HAP-1 (cell line): ENCODE results near the gene P4HTM.

Experiments used
- DNase-seq, 2 experiments: peaks; one replicate each; pipeline ENCODE4 v3.0.0-alpha.2; 2016 to 2020; ENCODE audit warnings: low spot score in 2 of 2
- H3K27me3 ChIP-seq: fragments of 250-450 bp; sonication (Bioruptor Pico); 2 replicates; pipeline ENCODE4 v1.5.1; 2020; ENCODE audit warnings: low read depth, mild to moderate bottlenecking, moderate library complexity
- H3K36me3 ChIP-seq: fragments of 250-450 bp; sonication (Bioruptor Pico); replicated peaks from 2 replicates; pipeline ENCODE4 v1.5.1; 2020; ENCODE audit warnings: mild to moderate bottlenecking
- H3K4me1 ChIP-seq: fragments of 250-450 bp; sonication (Bioruptor Pico); 2 replicates; pipeline ENCODE4 v1.5.1; 2020; ENCODE audit warnings: mild to moderate bottlenecking
- H3K4me3 ChIP-seq: fragments of 250-450 bp; sonication (Bioruptor Pico); 2 replicates; pipeline ENCODE4 v1.5.1; 2020; ENCODE audit warnings: mild to moderate bottlenecking, moderate library complexity
- H3K9me3 ChIP-seq: fragments of 250-450 bp; sonication (Bioruptor Pico); 2 replicates; pipeline ENCODE4 v1.5.1; 2020; ENCODE audit warnings: mild to moderate bottlenecking, moderate library complexity
- in situ Hi-C: fragments of 300-500 bp; cut with MboI; formaldehyde crosslinking; loops from 3 replicates; pipeline ENCODE4 v1.14.3; 2020; ENCODE audit warnings: low sequenced_read_pairs, inconsistent platforms, mixed read lengths

P4HTM gene

GRCh38 chr3:48989796-48990635 is at the start of gene P4HTM:
P4HTM (plus strand) TSS chr3:48990241; CDS start chr3:48990257, 16 bp downstream.
- peak; percentile 67 to 87 for DNase-seq
- Histone ChIP-seq H3K4me3 (peak within 1 kb of the TSS; percentile 60), H3K9me3 (no peaks in the 10 kb centered on the region), H3K27me3 (no peaks in the 10 kb centered on the region), H3K4me1 (peaks cover 10% of the 10 kb centered on the region), H3K36me3 (peaks cover 16% of the 10 kb centered on the region)
- in situ Hi-C loops: loop anchor here (10.0 kb wide), 1 partner anchor 455 kb away; no protein-coding TSS in a partner anchor

GRCh38 chr3:48945432-48945831 is 44.6 kb upstream of the P4HTM start:
- Histone ChIP-seq H3K36me3 (peaks cover 2% of the 10 kb centered on the region), H3K4me1 (peaks cover 16% of the 10 kb centered on the region), H3K4me3 (no peak overlapping the region), H3K27me3 (no peaks in the 10 kb centered on the region), H3K9me3 (no peaks in the 10 kb centered on the region)
- no peak for DNase-seq
- in situ Hi-C loops: no loop called here

GRCh38 chr3:48945891-48946549 is 44.0 kb upstream of the P4HTM start:
- Histone ChIP-seq H3K36me3 (peaks cover 2% of the 10 kb centered on the region), H3K27me3 (no peaks in the 10 kb centered on the region), H3K4me1 (peaks cover 17% of the 10 kb centered on the region), H3K9me3 (no peaks in the 10 kb centered on the region), H3K4me3 (no peak overlapping the region)
- in situ Hi-C loops: no loop called here
- DNase-seq: no peak

- Histone ChIP-seq H3K27me3 (no peaks in the 10 kb centered on the region), H3K36me3 (peaks cover 6% of the 10 kb centered on the region), H3K9me3 (no peaks in the 10 kb centered on the region), H3K4me1 (peaks cover 17% of the 10 kb centered on the region), H3K4me3 (no peak overlapping the region)
- no peak for DNase-seq
- in situ Hi-C loops: no loop called here
Measured at GRCh38 chr3:48949376-48949717, 40.7 kb upstream of the P4HTM start.

- peaks cover 6% of the 10 kb centered on the region for H3K36me3 ChIP-seq
- H3K4me3 ChIP-seq: no peak overlapping the region
- H3K9me3 ChIP-seq: no peaks in the 10 kb centered on the region
- in situ Hi-C loops: no loop called here
- DNase-seq: peak in 1 of 2 experiments; percentile 60
- no peaks in the 10 kb centered on the region for H3K27me3 ChIP-seq
- H3K4me1 ChIP-seq: peaks cover 17% of the 10 kb centered on the region
Measured at GRCh38 chr3:48950051-48950450, 40.0 kb upstream of the P4HTM start.

GRCh38 chr3:48951764-48952163 is 38.3 kb upstream of the P4HTM start:
- Histone ChIP-seq H3K4me1 (peaks cover 17% of the 10 kb centered on the region), H3K36me3 (peaks cover 7% of the 10 kb centered on the region), H3K27me3 (no peaks in the 10 kb centered on the region), H3K4me3 (no peak overlapping the region), H3K9me3 (no peaks in the 10 kb centered on the region)
- no peak for DNase-seq
- in situ Hi-C loops: no loop called here

GRCh38 chr3:48952510-48953118 is 37.4 kb upstream of the P4HTM start:
- H3K9me3 ChIP-seq: no peaks in the 10 kb centered on the region
- H3K36me3 ChIP-seq: peaks cover 15% of the 10 kb centered on the region
- in situ Hi-C loops: no loop called here
- H3K4me3 ChIP-seq: no peak overlapping the region
- peak in 1 of 2 experiments; percentile 44 for DNase-seq
- no peaks in the 10 kb centered on the region for H3K27me3 ChIP-seq
- H3K4me1 ChIP-seq: peaks cover 17% of the 10 kb centered on the region

GRCh38 chr3:48957006-48957705 is 32.9 kb upstream of the P4HTM start:
- H3K9me3 ChIP-seq: no peaks in the 10 kb centered on the region
- in situ Hi-C loops: no loop called here
- no peak for DNase-seq
- H3K27me3 ChIP-seq: no peaks in the 10 kb centered on the region
- peaks cover 37% of the 10 kb centered on the region for H3K36me3 ChIP-seq
- no peaks in the 10 kb centered on the region for H3K4me1 ChIP-seq
- no peak overlapping the region for H3K4me3 ChIP-seq

- peaks cover 48% of the 10 kb centered on the region for H3K36me3 ChIP-seq
- DNase-seq: no peak
- H3K4me3 ChIP-seq: no peak overlapping the region
- no peaks in the 10 kb centered on the region; the same call in 1 of the 2 replicates for H3K4me1 ChIP-seq
- in situ Hi-C loops: no loop called here
- no peaks in the 10 kb centered on the region for H3K27me3 ChIP-seq
- no peaks in the 10 kb centered on the region for H3K9me3 ChIP-seq
Measured at GRCh38 chr3:48960841-48961413, 29.1 kb upstream of the P4HTM start.

GRCh38 chr3:48962340-48962739 is 27.7 kb upstream of the P4HTM start:
- in situ Hi-C loops: no loop called here
- Histone ChIP-seq H3K9me3 (no peaks in the 10 kb centered on the region), H3K27me3 (no peaks in the 10 kb centered on the region), H3K4me3 (no peak overlapping the region), H3K4me1 (no peaks in the 10 kb centered on the region; the same call in 1 of the 2 replicates), H3K36me3 (peaks cover 56% of the 10 kb centered on the region)
- no peak for DNase-seq

GRCh38 chr3:48962939-48963338 is 27.1 kb upstream of the P4HTM start:
- in situ Hi-C loops: no loop called here
- Histone ChIP-seq H3K4me3 (no peak overlapping the region), H3K9me3 (no peaks in the 10 kb centered on the region), H3K36me3 (peaks cover 54% of the 10 kb centered on the region), H3K27me3 (no peaks in the 10 kb centered on the region), H3K4me1 (no peaks in the 10 kb centered on the region; the same call in 1 of the 2 replicates)
- no peak for DNase-seq

- H3K27me3 ChIP-seq: no peaks in the 10 kb centered on the region
- peaks cover 52% of the 10 kb centered on the region for H3K36me3 ChIP-seq
- no peak for DNase-seq
- no peaks in the 10 kb centered on the region; the same call in 1 of the 2 replicates for H3K4me1 ChIP-seq
- no peak overlapping the region for H3K4me3 ChIP-seq
- no peaks in the 10 kb centered on the region for H3K9me3 ChIP-seq
- in situ Hi-C loops: no loop called here
Measured at GRCh38 chr3:48963591-48963990, 26.4 kb upstream of the P4HTM start.

GRCh38 chr3:48966367-48966766 is 23.7 kb upstream of the P4HTM start:
- no peaks in the 10 kb centered on the region for H3K27me3 ChIP-seq
- no peak overlapping the region for H3K4me3 ChIP-seq
- no peak for DNase-seq
- in situ Hi-C loops: no loop called here
- peaks cover 67% of the 10 kb centered on the region for H3K36me3 ChIP-seq
- H3K9me3 ChIP-seq: no peaks in the 10 kb centered on the region
- no peaks in the 10 kb centered on the region; the same call in 1 of the 2 replicates for H3K4me1 ChIP-seq
